ENCODE results near the gene GCH1.

The GCH1 gene

DNA sequence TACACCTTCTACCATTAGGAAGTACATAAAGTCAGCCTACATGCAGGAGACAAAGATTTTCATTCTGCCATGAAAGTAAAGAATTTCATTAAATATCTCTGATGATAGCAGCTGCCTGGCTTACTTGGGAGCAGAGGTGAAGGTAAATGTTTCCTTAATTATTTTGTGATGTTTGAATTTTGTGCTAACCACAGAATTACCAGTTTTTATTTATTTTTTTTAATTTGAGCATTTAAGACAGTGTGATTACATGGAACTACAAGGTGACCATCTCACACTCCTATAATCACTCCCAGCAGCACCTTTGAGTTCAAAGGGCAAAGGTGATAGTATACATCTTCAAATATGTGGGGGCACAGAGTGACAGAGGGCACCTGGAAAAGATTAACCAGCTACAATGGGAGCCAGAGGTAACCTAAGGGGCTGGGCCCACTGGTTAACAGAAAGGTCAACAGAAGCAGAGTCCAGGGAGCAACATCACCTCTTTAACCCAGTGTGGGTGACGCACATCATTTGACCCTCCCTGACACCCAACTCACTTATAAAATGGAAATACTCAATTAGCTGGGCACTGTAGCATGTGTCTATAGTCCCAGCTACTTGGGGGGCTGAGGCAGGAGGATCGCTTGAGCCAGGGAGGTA lies 65.0 kb downstream of the GCH1 start:
- FAIRE-seq (no peak), DNase-seq (ENCODE audit: insufficient read length, low spot score) (no peak)
- TF ChIP-seq, protein P1, sequence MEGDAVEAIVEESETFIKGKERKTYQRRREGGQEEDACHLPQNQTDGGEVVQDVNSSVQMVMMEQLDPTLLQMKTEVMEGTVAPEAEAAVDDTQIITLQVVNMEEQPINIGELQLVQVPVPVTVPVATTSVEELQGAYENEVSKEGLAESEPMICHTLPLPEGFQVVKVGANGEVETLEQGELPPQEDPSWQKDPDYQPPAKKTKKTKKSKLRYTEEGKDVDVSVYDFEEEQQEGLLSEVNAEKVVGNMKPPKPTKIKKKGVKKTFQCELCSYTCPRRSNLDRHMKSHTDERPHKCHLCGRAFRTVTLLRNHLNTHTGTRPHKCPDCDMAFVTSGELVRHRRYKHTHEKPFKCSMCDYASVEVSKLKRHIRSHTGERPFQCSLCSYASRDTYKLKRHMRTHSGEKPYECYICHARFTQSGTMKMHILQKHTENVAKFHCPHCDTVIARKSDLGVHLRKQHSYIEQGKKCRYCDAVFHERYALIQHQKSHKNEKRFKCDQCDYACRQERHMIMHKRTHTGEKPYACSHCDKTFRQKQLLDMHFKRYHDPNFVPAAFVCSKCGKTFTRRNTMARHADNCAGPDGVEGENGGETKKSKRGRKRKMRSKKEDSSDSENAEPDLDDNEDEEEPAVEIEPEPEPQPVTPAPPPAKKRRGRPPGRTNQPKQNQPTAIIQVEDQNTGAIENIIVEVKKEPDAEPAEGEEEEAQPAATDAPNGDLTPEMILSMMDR (IDR thresholded peaks at IDR 0.05; ENCODE audit: insufficient read depth, missing control alignments): no peak

DNA sequence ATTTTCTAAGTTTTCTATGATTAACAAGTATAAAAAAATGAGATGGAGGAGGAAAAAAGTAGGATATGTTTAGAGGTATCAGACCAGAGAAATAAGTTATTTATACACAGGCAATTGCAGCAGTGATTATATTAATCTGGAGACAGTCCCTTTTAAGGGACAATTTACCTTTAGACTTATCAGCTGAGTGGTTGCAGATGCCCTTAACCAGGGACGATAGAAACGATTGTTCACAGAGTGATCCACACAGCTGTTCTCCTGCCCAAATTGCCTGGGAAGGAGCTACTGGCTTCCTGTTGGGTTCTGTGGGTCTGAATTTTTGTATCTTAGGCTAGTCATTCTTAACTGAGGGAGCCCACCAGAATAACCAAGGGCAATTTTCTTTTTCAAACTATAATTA lies 66.4 kb downstream of the GCH1 start:
- FAIRE-seq (no peak), DNase-seq (ENCODE audit: insufficient read length, low spot score) (no peak)
- TF ChIP-seq, protein P1 (IDR thresholded peaks at IDR 0.05; ENCODE audit: insufficient read depth, missing control alignments): no peak

DNA sequence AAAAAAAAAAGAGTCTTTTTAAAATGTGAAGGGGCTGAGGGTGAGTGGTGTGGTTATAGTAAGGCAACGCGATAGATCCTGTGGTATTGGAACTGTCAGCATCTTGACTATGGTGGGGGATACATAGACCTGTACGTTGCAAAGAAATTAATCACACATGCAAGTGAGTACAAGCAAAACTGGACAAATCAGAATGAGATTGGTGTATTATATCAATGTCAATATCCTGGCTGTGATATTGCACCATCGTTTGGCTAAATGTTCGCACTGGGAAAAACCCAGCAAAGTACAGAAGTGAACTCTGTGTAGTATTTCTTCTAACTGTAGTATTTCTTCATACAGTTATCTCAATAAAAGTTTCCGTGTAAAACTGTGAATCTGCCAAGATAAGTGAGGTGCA lies 67.9 kb downstream of the GCH1 start:
- DNase-seq (ENCODE audit: insufficient read length, low spot score) (no peak), FAIRE-seq (no peak)

DNA sequence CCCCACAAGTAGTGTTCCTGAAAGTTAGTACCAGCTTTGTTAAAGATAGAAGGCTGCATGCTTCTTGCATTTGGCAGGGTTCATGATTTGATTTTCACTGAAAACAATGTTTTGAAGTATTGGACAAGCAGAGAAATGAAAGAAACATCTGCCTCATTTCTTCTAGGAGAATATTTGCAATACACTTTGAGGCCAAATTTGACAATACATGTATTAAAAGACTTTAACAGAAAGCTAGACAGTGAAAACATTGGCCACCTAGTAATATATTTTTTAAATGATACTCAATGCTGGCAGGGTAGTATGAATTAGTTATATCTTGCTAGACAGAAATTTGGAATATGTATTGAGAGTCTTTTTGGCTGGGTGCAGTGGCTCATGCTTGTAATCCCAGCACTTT lies 68.5 kb downstream of the GCH1 start:
- no peak for DNase-seq (ENCODE audit: insufficient read length, low spot score)
- TF ChIP-seq, protein P1 (IDR thresholded peaks at IDR 0.05; ENCODE audit: insufficient read depth, missing control alignments): no peak
- FAIRE-seq: no peak

More for the DNA sequence above, 67.9 kb downstream of the GCH1 start:
- TF ChIP-seq, protein P1 (IDR thresholded peaks at IDR 0.05; ENCODE audit: insufficient read depth, missing control alignments): no peak

DNA sequence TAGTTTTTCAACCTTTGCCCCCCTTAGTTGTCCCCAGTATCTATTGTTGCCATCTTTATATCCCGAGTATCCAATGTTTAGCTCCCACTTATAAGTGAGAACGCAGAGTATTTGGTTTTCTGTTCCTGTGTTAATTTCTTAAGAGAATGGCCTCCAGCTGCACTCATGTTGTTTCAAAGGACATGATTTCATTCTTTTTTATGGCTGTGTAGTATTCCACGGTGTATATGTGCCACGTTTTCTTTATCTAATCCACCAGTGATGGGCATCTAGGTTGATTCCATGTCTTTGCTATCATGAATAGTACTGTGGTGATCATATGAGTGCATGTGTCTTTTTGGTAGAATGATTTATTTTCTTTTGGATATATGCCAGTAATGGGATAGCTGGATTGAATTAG lies 72.0 kb downstream of the GCH1 start:
- TF ChIP-seq, protein P1 (IDR thresholded peaks at IDR 0.05; ENCODE audit: insufficient read depth, missing control alignments): no peak
- DNase-seq (ENCODE audit: insufficient read length, low spot score): no peak
- no peak for FAIRE-seq

DNA sequence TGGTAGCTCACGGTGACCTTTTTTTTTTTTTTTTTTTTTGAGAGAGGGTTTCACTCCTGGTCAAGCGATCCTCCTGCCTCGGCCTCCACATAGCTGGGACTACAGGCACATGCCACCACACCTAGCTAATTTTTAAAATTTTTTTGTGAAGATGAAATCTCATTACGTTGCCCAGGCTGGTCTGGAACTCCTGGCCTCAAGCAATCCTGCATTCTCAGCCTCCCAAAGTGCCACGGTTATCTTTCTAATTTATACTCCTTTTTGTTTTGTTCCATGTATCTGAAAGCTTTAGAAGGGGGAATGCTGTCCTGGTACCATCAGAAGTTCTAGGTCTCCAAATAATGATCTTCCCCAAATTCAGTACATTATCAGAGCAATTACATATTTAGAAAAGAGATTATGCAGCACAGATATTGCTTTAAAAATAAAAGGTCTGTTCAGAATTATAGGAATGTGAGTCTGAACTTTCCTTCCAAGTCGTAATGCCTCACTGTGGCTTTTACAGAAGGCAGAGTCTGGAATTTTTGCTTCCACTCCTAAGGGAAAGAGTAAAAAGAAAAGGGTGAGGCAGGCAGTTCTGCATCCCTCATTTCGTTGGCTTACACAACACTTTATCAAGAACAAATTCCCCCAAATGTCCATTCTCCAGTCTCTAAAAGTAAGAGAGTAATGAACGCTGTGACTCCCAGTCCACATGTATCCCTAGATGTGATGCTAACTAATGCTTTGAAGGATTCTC lies 73.0 kb downstream of the GCH1 start:
- FAIRE-seq (no peak), DNase-seq (ENCODE audit: insufficient read length, low spot score) (no peak)
- TF ChIP-seq, protein P1 (IDR thresholded peaks at IDR 0.05; ENCODE audit: insufficient read depth, missing control alignments): no peak

DNA sequence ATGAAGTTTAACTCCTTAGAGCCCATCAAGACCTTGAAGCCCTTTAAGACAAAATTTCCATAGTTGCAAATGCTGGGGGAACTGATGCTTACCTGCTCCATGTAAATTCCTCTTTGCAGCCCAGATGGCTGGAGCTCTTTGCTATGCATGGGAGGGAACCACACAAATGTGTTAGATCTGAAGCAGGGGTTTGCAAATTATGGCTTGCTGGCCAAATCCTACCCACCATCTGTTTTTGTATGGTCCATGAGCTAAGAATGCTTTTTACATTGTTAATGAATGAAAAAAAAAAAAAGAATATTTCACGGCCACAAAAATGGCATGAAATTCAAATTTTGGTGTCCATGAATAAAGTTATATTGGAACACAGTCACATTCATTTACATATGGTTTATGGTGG lies 74.6 kb downstream of the GCH1 start:
- TF ChIP-seq, protein P1 (IDR thresholded peaks at IDR 0.05; ENCODE audit: insufficient read depth, missing control alignments): no peak
- no peak for DNase-seq (ENCODE audit: insufficient read length, low spot score)
- no peak for FAIRE-seq

Measured in D721Med (cell line).